Measurements from ENCODE around the gene CCDC74A.
"Not testable (repeated sequence)": the region's sequence is repeated elsewhere in the genome, so short reads cannot be mapped to it uniquely, and the experiment has no call there.

The CCDC74A gene

DNA sequence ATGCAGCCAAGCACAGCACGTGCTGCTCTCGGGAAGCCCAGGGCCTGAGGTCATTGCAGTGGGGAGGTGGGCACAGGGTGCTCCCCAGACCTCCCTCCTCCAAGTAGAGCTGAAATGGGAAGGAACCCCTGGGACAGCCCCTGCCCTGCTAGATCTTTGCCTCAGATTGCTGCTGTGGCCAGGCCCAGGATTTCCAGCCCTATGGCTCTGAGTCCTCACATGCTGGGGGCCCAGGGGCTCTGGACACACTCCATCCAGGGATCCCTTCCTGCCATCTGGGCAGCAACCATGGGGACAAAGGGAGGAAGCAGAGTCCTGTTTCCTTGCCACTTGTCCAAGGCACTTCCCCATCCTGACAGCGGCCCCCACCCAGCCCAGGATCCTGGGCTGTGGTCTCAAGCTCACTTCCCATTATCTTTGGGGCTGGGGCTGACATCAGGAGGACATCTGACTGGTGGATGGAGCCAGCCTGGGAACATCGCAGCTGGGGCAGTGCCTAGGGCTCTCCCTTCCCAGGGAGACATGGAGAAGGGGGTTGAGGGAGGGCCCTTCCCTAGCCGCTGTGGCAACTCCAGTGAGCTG lies 2.3 kb downstream of the CCDC74A start:
- not testable (repeated sequence) for DNase-seq

DNA sequence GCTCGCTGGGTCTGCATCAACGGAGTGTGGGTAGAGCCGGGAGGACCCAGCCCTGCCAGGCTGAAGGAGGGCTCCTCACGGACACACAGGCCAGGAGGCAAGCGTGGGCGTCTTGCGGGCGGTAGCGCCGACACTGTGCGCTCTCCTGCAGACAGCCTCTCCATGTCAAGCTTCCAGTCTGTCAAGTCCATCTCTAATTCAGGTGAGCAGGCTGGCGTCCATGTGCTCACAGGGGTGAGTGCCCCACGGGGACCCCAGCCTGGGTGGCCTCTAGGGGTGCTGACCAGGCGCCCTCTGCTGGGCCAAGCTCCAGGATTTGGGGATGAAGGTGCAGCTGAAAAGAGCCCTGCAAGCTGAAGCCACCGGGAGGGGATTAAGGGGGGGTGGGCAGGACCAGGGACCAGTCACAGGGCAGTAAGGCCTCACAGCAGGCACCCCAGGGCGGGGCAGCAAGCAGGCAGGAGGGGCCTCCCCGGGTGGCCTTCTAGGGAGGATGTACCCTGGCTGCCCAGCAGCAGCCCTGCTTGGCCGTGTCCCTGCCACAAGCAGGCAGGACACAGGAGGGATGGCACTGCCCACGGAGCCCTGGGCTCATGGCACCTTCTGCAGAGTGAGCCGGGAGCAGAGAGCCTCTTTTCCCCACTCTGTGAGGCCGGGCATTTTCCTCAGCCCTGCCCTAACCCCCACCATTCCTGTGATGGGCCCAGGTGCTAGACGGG lies 3.1 kb downstream of the CCDC74A start:
- DNase-seq, result not testable (repeated sequence)

DNA sequence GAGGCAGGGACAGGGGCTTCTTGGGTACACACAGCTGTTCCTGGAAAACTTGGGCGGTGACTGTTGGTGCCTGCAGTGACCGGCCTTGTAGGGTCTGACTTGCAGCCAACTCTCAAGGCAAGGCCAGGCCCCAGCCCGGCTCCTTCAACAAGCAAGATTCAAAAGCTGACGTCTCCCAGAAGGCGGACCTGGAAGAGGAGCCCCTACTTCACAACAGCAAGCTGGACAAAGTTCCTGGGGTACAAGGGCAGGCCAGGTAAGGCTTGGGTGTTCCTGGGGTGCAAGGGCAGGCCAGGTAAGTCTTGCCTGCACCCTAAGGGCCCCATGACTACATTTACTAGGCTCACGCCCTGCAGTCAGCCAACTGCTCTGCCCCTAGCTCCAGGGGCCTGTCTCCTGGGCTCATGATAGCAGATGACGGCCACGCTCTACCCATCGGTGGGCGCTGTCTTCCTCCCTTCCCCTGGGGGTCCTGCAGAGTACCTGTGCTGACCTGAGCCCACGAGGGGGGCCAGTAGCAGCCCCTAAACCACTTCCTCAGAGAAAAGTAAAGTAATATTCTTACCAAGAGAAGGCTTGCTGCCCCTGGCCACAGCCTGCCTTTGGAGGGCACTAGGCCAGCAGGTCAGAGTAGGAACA lies 4.0 kb downstream of the CCDC74A start:
- DNase-seq, result not testable (repeated sequence)

DNA sequence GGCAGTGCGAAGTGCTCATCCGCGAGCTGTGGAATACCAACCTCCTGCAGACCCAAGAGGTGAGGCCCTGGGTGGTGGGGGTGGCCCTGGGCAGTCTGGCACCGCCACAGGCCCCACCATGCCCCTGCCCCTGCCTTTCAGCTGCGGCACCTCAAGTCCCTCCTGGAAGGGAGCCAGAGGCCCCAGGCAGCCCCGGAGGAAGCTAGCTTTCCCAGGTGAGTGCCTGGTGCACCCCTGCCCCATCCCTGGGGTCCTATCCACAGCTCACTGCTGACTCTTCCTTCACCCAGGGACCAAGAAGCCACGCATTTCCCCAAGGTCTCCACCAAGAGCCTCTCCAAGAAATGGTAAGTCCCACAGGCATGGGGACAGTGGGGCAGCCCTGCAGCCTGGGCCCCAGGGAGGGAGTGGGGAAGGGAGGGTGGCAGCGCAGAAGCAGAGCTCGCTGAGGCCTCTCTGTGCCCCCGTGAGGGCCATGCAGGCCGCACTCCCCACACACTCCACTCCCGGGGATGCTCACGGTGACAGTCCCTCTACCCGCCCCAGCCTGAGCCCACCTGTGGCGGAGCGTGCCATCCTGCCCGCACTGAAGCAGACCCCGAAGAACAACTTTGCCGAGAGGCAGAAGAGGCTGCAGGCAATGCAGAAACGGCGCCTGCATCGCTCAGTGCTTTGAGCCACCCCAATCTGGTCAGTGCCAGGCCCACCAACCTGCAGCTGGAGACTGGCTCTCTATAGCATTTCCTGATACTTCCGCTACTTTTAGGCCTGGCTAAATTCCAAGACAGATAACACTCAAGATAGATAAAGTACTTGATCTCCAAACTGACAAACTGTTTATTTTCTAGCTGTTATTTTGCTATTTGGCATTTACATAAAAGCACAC lies 5.3 kb downstream of the CCDC74A start:
- DNase-seq, result not testable (repeated sequence)

DNA sequence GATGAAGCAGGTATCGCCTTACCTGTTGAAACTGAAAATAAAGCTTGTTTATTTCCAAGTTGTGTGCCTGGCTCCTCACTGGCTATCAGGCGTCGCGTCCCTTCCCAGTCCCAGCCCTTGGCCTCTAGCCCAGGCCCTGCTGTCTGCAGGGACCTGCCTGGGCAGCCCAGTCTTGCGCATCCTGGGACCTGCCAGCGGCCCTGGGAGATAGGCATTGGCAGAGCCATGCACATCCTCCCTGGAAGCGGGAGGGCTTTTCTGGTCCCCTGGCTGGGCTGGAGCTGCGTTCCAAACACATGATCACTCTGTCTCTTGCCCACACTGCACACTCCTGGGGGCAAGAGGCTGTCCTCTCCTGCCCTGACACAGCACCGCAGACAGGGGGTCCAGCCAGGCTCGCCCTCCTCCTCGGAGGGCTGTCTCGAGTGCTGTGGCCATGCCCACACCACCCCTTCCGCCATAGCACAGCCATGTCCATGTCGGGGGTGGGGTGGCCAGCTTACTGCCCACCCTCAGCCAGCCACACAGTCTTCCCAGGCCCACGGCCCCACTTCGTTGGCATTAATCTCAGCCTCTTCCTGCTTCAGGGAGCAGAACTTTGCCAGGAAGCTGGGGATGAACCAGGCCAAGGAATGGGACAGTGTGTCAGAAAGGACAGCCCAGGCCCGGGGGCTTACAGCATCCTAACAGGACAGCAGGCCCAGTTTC lies 6.1 kb downstream of the CCDC74A start:
- DNase-seq, result not testable (repeated sequence)

DNA sequence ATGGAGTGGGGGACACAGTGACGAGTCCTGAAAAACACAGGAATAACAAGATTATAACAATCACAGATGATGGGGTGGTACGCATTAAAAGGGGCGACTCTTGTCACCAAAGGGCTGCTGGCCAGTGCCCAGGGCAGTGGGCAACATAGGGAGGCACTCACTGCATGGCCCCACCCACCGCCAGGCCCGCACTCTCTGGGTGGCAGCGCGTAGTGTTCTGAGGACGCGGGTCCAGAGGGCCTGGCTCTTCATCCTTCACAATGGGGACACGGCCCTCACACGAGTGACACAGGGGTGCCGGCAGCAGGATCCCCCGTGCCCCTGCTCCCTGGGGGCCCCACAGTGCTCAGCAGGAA lies 6.6 kb downstream of the CCDC74A start:
- DNase-seq, result not testable (repeated sequence)

DNA sequence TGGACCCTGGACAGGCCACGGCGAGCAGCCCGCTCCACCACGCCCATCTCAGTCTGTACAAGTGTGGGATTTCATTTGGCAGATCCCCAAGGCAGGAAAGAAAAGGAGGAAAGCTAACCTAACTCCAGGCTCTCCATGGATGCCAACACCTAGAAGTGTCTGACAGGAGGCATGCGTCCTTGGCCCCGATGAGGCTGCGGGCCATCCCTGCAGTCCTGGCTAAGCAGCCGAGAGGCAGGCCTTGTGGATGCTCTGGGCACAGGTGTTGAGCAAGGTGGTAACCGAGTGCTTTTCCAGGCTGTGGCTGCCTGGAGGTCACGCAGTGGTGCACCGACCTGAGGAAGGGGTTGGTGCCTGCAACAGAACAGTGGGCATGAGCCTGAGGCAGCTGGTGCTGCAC lies 7.3 kb downstream of the CCDC74A start:
- DNase-seq, result not testable (repeated sequence)

DNA sequence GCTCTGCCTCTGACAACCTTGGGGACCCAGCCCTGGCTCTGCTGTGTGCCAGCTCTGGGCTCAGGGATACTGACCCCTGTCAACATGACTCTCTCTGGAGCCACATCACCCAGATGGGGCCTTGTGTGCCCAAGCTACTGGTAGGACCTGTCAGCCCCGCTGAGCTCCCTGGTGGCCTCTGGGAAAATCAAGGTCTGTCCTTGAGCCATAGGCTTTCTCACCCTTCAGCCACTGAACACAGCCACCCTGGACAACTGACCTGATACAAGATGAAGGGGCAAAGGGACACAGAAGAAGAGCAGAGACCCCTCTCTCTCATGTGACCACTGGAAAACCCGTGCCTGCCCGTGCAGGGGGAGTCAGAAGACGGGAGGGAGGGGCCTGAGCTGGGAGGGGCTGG lies 7.8 kb downstream of the CCDC74A start:
- no peak for DNase-seq

DNA sequence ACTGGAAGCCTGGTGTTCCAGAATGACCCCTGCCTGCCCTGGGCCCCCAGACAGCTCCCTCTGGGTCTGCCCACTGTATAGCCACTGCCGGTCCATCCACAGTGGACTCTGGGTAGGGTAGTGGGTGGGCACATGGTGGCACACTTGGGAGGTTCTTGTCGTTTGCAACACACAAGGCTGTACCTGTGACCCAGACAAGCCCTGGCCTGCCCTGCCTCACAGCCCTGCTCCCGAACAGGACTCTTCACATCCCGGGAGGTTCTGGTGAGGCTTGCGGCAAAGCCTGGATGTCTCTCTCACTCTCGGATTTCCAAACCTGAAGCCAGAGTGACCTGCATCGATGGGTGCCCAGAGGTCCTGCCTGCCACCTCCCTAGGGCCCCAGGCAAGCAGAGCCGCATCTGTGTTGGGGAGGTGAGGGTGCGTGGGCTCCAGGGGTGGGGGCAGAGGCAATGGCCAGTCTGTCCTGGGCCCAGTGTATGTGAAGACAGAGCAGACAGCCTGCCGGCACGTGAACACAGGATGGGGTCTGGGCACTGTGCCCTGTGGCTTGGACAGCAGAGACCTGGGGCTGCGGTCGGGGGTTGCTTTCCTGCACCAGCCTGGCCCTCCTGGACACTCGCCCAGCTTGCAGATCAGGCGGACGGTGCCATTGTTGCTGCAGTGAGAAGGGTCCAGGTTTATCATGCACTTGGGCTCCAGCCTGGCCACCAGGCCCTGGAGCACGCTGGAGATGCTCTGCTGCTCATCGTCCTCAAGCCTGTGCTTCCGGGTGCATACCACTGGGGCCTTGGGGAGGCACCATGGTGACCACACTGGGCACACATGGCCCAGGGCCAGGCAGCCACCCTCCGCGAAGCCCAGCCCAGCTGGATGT lies 8.5 kb downstream of the CCDC74A start:
- DNase-seq, result not testable (repeated sequence)

DNA sequence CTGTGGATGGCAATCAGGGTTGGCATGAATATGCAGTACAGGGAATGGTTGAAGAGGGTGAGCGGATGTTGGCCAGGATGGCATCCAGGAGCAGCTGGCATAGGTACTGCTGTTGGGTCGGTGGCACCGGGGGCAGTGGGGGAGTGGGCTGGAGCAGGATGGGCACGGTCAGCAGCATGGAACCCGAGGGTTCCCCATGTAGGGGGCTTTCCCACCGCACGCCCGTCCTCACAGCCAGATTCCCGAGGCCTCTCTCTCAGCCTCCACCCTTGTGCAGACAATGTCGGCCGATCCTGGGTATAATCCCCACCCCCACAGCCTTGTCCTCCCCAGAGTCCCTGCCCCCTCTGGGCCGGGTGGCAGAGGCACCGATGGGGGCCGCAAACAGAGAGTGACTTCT lies 9.2 kb downstream of the CCDC74A start:
- DNase-seq, result not testable (repeated sequence)

DNA sequence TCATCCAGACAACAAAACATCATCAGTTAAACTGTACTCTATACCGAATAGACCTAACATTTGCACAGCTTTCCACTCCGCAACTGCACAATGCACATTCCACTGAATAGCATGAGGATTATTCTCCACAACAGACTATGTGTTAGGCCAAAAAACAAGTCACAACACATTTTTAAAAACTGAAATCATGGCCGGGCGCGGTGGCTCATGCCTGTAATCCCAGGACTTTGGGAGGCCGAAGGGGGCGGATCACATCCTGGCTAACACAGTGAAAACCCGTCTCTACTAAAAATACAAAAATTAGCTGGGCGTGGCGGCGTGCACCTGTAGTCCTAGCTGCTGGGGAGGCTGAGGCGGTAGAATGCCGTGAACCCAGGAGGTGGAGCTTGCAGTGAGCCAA lies 11.2 kb downstream of the CCDC74A start:
- DNase-seq, result not testable (repeated sequence)

DNA sequence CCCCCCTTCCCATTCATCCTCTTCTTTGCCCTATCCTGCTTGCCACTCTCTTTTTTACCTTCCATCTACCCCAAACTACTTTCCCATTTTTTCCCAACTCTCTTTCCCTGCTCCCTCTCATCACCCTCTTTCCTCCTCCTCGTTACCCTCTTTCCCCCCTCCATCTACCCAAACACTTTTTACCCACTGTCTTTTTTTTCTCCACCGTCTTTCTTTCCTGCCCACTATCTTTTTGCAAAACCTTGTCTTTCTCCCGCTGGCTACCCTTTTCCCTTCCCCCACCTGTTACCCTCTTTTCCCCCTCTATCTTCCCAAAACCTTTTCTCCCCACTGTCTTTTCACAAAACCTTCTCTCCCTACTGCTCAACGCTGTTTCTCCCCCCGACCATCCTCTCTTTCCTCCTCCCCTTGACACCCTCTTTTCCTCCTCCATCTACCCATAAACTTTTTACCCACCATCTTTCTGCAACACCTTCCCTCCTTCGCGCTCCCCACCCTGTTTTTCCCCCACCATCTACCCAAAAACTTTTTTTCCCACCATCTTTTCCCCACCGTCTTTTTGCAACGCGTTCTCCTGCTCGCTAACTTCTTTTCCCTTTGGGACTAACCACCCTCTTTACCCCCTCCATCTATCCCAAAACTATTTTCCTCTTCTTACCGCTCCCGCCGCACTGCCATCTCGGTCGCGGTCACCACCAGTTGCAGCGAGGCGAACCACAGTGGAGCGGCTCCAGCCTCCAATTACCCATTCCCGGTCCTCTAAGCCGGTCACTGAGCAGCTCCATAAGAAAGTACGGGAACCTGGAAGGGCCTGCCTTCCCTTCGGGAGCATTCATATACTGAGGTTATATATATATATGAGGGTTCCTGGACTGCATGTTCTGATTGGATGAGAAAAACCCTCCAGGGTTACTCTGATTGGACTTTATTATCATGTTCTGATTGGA lies 15.0 kb downstream of the CCDC74A start:
- DNase-seq, result no peak

DNA sequence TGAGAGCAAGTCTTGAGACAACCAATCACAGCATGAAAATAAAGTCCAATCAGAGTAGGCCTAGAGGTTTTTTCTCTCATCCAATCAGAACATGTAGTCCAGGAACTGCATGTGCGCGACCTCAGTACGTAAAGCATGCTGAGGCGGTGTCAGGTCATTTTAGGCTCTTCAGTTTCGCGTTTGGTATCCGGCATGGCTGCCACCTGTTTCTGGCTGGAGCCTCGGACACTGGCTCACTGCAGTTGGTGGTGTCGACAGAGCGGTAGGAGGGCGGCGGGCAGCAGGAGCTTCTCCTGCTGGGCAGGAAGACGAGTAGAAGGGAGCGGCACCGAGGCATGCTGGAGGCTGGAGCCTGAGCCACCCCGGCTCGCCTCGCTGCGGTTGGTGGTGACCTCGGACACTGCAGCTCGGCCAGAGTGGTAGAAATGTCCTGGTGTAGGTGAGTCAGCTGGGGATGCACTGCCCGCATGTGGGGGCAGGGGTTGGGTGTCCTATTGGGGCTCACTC lies 15.8 kb downstream of the CCDC74A start:
- DNase-seq, result no peak

DNA sequence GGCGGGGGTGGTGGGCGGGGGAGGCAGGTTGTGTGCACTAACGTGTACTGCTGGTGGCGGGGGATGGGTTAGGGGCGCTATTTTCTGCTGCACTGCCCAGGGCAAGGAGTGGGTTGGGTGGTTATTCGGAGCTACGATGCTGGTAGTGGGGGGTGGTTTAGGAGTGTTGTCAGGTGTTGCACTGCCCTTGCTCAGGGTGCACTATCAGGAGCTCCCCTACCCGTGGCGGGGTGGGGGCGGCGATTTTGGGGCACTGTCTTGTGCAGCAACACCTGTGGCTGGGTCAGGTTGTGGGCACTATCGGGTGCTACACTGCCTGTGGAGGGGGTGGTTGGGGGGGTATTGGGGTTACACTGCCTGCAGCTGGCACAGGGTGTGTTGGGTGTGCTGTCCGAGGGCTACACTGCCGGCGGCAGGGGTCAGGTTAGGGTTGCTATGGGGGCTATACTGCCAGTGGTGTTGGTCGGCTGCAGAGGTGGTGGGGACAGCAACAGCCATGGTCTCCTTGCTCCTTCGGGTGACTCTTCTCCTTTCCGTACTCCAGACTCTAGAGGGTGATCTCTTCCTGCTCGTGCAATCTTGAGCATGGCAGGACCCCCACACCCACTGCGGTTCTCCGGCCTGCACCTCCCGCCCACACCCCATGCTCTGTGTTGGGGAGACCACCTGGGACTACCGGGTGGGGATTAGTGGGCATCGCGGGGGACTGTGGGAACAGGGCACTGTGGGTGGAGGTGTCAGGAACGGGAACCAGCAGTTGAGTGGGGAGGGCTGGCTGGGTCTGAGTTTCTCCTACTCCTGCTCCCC lies 16.5 kb downstream of the CCDC74A start:
- DNase-seq, result not testable (repeated sequence)

DNA sequence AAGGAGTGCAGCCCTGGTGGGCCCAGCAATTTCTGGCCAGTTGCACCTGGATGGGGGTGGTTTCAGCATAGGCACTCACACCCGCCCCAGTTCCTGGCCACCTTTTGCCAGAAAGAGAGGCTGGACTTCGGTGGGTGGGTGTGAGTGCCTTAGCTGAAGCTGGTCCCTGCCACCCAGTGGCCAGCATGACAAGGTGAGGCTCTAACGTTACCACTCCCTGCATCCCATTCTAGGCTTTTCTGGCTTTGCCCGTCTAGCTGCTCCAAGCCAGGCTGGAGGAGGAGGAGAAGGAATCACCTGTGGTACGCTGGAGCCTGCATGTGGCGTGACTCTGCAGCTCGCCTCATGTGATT lies 17.1 kb downstream of the CCDC74A start:
- DNase-seq, result not testable (repeated sequence)

DNA sequence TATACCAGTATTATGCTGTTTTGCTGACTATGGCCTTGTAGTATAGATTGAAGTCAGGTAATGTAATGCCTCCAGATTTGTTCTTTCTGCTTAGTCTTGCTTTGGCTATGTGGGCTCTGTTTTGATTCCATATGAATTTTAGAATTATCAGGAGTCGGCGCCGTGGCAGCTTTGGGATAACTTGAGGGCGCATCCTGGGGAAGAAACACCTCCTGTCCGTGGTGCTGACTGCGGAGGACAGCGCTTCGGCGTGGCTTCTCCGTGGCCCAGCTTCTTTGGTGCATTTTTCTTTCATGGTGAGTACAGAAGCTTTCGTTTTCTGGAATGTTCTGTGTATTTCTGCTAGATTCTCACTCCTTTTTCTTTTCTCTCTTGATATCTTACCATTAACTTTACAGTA lies 25.2 kb downstream of the CCDC74A start:
- DNase-seq, result no peak

DNA sequence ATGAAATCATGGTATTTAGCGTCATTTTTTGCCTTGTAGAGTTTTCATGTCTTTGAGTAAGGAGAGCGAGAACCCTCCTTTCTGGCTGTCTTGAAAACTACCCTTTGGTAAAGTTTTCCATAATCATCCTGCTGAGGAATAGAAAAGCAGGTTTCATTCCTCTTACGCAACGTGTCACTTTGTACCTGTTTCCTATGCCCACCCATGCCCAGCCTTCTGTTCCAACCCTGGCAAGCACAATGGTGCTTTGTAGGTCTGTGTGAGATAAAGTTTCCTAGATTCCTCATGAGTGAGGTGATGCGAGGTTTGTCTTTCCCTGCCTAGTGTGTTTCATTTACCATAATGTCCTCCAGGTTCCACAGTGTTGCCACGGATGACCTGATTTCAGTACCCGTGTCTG lies 29.3 kb downstream of the CCDC74A start:
- DNase-seq, result no peak

DNA sequence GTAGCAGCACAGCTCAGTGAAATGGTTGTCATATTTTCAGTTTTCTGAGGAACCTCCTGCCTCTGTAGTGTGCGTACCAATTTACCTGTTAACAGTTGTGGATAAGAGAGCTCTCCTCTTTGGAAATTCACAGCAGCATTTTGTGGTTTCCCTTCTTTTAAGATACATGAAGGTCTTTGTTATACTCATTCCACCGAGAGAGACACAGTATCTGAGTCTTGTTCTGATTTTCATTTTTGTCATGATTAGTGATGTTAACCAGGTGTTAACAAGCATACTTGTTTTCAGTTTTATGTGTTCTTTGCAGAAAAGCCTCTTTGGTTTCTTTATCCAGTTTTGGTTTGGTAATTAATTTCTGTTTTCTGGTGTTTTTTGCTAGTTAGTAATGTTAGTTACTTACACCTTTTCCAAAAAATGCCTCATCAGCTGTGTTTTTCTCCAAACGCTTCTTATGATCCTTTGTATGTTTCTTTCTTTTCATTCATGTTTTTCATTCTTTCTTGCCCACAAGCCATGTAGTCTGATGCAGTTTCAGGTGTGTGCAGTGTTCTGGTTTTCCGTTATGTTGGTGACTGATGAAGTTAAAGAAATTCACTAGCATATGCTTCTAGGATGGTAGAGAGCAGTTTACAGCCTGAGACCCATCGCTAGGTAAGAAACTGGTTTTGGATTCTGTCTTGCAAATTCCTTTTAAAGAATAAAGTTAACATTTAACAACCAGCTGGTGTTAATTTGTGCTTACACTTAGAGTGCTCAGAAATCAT lies 30.1 kb downstream of the CCDC74A start:
- no peak for DNase-seq

DNA sequence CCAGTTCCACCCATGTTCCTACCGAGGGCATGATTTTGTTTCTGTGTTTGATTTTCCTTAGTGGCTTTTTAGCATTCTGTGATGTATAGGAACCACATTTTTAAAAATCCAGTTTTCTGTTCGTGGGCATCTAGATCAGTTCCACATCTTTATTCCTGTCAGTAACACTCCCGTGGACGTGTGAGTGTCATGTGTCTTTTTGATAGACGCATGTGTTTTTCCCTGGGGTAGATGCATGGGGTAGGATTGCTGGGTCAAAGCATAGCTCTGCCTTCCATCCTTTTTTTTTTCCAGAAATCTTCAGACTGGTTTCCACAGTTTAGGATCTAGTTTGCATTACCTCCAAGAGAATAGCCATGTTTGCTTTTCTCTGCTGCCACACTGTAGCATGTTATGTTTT lies 38.7 kb downstream of the CCDC74A start:
- DNase-seq, result no peak

Data from activated effector memory CD4-positive, alpha-beta T cell treated with anti-CD3 and anti-CD28 coated beads, Interleukin-2, amount 50 U/mL, for 16 hours (primary cell).